ENCODE data around the gene ARMC9. TPM values are rescaled to one million over a fixed set of nuclear protein-coding genes. Genes with fewer than 3 reads are reported as not detected.

The ARMC9 gene
- total and polyA plus RNA-seq, 2 of the 13 experiments (the other 11 are each of a cell fraction or from before 2014, with no cell fraction given): 9.1 to 12.8 TPM

DNA sequence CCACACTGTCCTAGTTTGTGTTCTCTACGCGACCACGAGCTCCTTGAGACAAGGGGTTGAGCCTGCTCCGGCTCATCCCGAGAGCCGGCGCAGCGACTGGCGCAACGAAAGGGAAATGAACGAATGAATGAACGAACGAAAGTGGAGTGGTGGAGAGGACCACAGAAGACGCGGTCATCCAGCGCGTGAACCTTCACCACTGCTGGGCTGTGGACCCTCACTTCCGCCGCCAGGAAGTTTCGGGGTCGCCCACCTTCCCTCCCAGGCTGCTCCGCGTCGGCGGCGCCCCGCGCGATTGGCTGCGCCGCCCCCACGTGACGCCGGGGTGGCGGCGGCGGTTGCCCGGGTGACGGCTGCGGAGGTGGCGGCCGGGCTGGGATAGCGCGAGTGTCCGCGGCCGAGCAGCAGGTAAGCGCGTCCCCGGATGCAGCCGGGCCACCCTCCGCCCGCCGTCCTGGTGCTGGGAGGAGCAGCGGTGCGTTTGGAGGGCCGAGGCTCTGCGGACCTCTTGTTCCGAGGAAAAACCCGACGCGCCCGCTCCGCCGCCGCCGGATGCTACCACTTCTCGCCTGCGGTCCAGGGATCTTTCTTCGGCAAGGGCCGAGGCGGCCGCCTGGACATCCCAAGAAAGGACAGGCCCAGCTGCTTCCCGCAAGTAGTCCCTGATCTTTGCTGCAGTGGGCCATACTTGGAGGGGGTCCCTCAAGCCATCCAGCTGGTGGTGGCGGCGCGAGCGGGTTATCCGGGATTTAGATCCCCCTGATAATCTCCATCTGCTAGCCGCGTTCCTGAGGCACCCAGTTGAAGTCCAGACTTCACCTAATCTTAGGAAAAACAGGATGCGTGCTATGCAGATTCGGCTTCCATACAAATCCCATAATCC is at the start of gene ARMC9 (continued):
- TF ChIP-seq ZNF260 (CRISPR knock-in tag; IDR thresholded peaks at IDR 0.05; ENCODE audit: borderline replicate concordance, low read depth): no peak
- TF ChIP-seq, protein P1, sequence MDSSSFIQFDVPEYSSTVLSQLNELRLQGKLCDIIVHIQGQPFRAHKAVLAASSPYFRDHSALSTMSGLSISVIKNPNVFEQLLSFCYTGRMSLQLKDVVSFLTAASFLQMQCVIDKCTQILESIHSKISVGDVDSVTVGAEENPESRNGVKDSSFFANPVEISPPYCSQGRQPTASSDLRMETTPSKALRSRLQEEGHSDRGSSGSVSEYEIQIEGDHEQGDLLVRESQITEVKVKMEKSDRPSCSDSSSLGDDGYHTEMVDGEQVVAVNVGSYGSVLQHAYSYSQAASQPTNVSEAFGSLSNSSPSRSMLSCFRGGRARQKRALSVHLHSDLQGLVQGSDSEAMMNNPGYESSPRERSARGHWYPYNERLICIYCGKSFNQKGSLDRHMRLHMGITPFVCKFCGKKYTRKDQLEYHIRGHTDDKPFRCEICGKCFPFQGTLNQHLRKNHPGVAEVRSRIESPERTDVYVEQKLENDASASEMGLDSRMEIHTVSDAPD (CRISPR knock-in tag; IDR thresholded peaks at IDR 0.05): no peak
- TF ChIP-seq POLR2A (IDR thresholded peaks at IDR 0.05; ENCODE audit: insufficient read depth in 1 of 2, low read depth in 2 of 2, low read length in 2 of 2): peak; percentile 48 to 100; a peak in 3 of 4 replicates
- no peak; the same call in 1 of the 2 replicates for TF ChIP-seq ZFP41 (CRISPR knock-in tag; IDR thresholded peaks at IDR 0.05; ENCODE audit: borderline replicate concordance)
- no peak for TF ChIP-seq PPARG (CRISPR knock-in tag; conservative IDR thresholded peaks at IDR 0.05)
- no peak; the same call in 1 of the 2 replicates for TF ChIP-seq TFE3 (CRISPR knock-in tag; IDR thresholded peaks at IDR 0.05)
- TF ChIP-seq CAMTA2 (CRISPR knock-in tag; IDR thresholded peaks at IDR 0.05; ENCODE audit: borderline replicate concordance): peak; percentile 92
- 0 out of 2 replicates have a peak, but pooled peaks have one; percentile 31 for TF ChIP-seq ZNF431 (CRISPR knock-in tag; IDR thresholded peaks at IDR 0.05; ENCODE audit: borderline replicate concordance, low read depth)
- no peak for TF ChIP-seq ADNP (CRISPR knock-in tag; IDR thresholded peaks at IDR 0.05)
- no peak for TF ChIP-seq NFRKB (IDR thresholded peaks at IDR 0.05)
- no peak for TF ChIP-seq ZNF567 (CRISPR knock-in tag; IDR thresholded peaks at IDR 0.05; ENCODE audit: borderline replicate concordance)
- no peak for TF ChIP-seq TGIF2 (CRISPR knock-in tag; IDR thresholded peaks at IDR 0.05)
- TF ChIP-seq ZNF558 (CRISPR knock-in tag; IDR thresholded peaks at IDR 0.05; ENCODE audit: borderline replicate concordance): no peak; the same call in 1 of the 2 replicates
- TF ChIP-seq AFF4 (CRISPR knock-in tag; IDR thresholded peaks at IDR 0.05): no peak
- TF ChIP-seq ATF1 (CRISPR knock-in tag; IDR thresholded peaks at IDR 0.05): no peak
- no peak for TF ChIP-seq ZNF3 (CRISPR knock-in tag; IDR thresholded peaks at IDR 0.05)
- no peak; the same call in 1 of the 2 replicates for TF ChIP-seq SNAI1 (CRISPR knock-in tag; IDR thresholded peaks at IDR 0.05; ENCODE audit: borderline replicate concordance)
- TF ChIP-seq SOX5 (CRISPR knock-in tag; IDR thresholded peaks at IDR 0.05; ENCODE audit: borderline replicate concordance): no peak; the same call in 1 of the 2 replicates
- TF ChIP-seq ZNF713 (CRISPR knock-in tag; IDR thresholded peaks at IDR 0.05): peak; percentile 84
- TF ChIP-seq ZBTB39 (CRISPR knock-in tag; IDR thresholded peaks at IDR 0.05): no peak
- TF ChIP-seq NR2F6 (IDR thresholded peaks at IDR 0.05): no peak
- peak; percentile 31; the same call in 1 of the 2 replicates for TF ChIP-seq NR2F6 (CRISPR knock-in tag; IDR thresholded peaks at IDR 0.05)

All from HepG2 (cell line).